ENCODE results near the gene SEMA5A.

The SEMA5A gene

DNA sequence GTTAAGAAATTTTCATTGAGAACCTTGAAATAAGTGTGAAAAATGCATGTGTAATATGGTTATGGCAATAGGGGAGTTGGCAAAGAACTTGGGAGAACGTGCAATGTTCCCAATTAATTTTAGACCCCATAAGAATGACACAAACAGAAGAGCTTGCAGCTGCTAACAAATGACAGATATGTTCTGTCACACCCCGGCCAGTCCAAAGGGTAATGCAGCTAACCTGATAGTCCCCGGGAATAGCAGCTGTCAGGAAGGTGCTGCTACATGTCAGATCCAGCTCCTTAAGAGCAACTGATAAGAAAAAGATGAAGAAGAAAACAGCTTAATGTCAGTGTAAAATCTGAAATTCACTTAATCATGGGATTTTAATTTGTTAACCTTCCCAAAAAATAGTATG lies 30.4 kb downstream of the SEMA5A start:
- no peak for DNase-seq (ENCODE audit: low spot score)
- peaks cover 0 to 4% of the 10 kb centered on the region in 2 donors for H3K36me3 ChIP-seq (replicated peaks in 1 of 2; ENCODE audit: control insufficient read depth in 2 of 2, insufficient read depth in 2 of 2, low read length in 2 of 2)
- H3K27ac ChIP-seq (replicated peaks; ENCODE audit: low read length), result no peak overlapping the region
- H3K4me1 ChIP-seq (ENCODE audit: control insufficient read depth in 2 of 2, insufficient read depth in 1 of 2, low read depth in 1 of 2, low read length in 2 of 2), result peaks cover 0 to 6% of the 10 kb centered on the region in 2 donors
- H2BK120ac ChIP-seq (ENCODE audit: low read depth, low read length), result no peak overlapping the region
- H3K9me3 ChIP-seq (replicated peaks in 1 of 2; ENCODE audit: control insufficient read depth in 2 of 2, insufficient read depth in 1 of 2, low read depth in 1 of 2, low read length in 2 of 2), result no peaks in the 10 kb centered on the region
- no peak overlapping the region for H3K9ac ChIP-seq (ENCODE audit: low read depth, low read length, poor library complexity)
- no peak overlapping the region for H2BK15ac ChIP-seq (ENCODE audit: low read length)
- H4K91ac ChIP-seq (ENCODE audit: low read depth, low read length, poor library complexity), result no peak overlapping the region
- H3K27me3 ChIP-seq (ENCODE audit: control insufficient read depth in 3 of 3, insufficient read depth in 3 of 3, low read depth in 1 of 3, low read length in 3 of 3), result no peaks in the 10 kb centered on the region
- H3K23ac ChIP-seq (ENCODE audit: low read depth, low read length, poor library complexity), result no peak overlapping the region
- H3K79me1 ChIP-seq (ENCODE audit: low read depth, low read length), result peaks cover 5% of the 10 kb centered on the region
- H2AFZ ChIP-seq (ENCODE audit: low read length), result no peak overlapping the region
- no peak overlapping the region for H3K4ac ChIP-seq (ENCODE audit: low read length)
- H4K8ac ChIP-seq (ENCODE audit: low read depth, low read length), result no peak overlapping the region
- H2BK5ac ChIP-seq (ENCODE audit: low read length), result no peak overlapping the region
- H3K4me2 ChIP-seq (ENCODE audit: insufficient read depth, low read length, poor library complexity, severe bottlenecking), result no peak overlapping the region
- no peak overlapping the region for H3K14ac ChIP-seq (ENCODE audit: low read length)
- no peak overlapping the region for H2BK12ac ChIP-seq (ENCODE audit: low read length)
- WGBS, 2 donors (ENCODE audit: extremely low coverage in 2 of 2, insufficient read length in 2 of 2, insufficient replicate concordance in 1 of 2), result no CpG with 5 or more reads among the region's 3 CpGs
- H2AK5ac ChIP-seq (ENCODE audit: low read depth, low read length), result no peak overlapping the region
- no peak overlapping the region for H3K18ac ChIP-seq (ENCODE audit: low read length)
- H3K4me3 ChIP-seq (ENCODE audit: low read length in 2 of 2), result no peak overlapping the region

DNA sequence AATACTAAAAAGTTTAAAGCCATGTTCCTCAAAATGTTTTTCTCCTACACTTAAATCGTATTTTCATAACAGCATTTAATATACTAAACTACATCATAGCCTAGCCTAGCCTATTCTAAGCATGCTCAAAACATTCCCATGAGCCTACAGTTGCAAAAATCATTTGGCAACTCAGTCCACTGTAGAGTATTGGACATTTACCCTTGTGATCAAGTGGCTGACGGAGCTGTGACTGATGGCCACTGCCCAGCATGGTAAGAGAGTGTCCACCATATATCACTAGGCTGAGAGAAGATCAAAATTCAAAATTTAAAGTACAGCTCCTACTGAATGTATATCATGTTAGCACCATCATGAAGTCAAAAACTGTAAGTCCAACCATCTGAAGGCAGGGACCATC lies 30.9 kb downstream of the SEMA5A start:
- no peak overlapping the region for H2BK5ac ChIP-seq (ENCODE audit: low read length)
- H2AFZ ChIP-seq (ENCODE audit: low read length), result no peak overlapping the region
- H2BK12ac ChIP-seq (ENCODE audit: low read length), result no peak overlapping the region
- H3K4me1 ChIP-seq (ENCODE audit: control insufficient read depth in 2 of 2, insufficient read depth in 1 of 2, low read depth in 1 of 2, low read length in 2 of 2), result peaks cover 0 to 1% of the 10 kb centered on the region in 2 donors
- H3K23ac ChIP-seq (ENCODE audit: low read depth, low read length, poor library complexity), result no peak overlapping the region
- no peak overlapping the region for H3K18ac ChIP-seq (ENCODE audit: low read length)
- no peak overlapping the region for H3K9ac ChIP-seq (ENCODE audit: low read depth, low read length, poor library complexity)
- no peaks in the 10 kb centered on the region for H3K9me3 ChIP-seq (replicated peaks in 1 of 2; ENCODE audit: control insufficient read depth in 2 of 2, insufficient read depth in 1 of 2, low read depth in 1 of 2, low read length in 2 of 2)
- peaks cover 0 to 4% of the 10 kb centered on the region in 2 donors for H3K36me3 ChIP-seq (replicated peaks in 1 of 2; ENCODE audit: control insufficient read depth in 2 of 2, insufficient read depth in 2 of 2, low read length in 2 of 2)
- no peak overlapping the region for H2BK120ac ChIP-seq (ENCODE audit: low read depth, low read length)
- H3K4ac ChIP-seq (ENCODE audit: low read length), result no peak overlapping the region
- no peak overlapping the region for H3K14ac ChIP-seq (ENCODE audit: low read length)
- no peaks in the 10 kb centered on the region for H3K27me3 ChIP-seq (ENCODE audit: control insufficient read depth in 3 of 3, insufficient read depth in 3 of 3, low read depth in 1 of 3, low read length in 3 of 3)
- H2AK5ac ChIP-seq (ENCODE audit: low read depth, low read length), result no peak overlapping the region
- no peak overlapping the region for H4K8ac ChIP-seq (ENCODE audit: low read depth, low read length)
- no peak overlapping the region for H3K27ac ChIP-seq (replicated peaks; ENCODE audit: low read length)
- H2BK15ac ChIP-seq (ENCODE audit: low read length), result no peak overlapping the region
- no peak overlapping the region for H3K4me2 ChIP-seq (ENCODE audit: insufficient read depth, low read length, poor library complexity, severe bottlenecking)
- no peak overlapping the region for H4K91ac ChIP-seq (ENCODE audit: low read depth, low read length, poor library complexity)
- WGBS, 2 donors (ENCODE audit: extremely low coverage in 2 of 2, insufficient read length in 2 of 2, insufficient replicate concordance in 1 of 2), result 100% methylated on average over 1 of the region's 2 CpGs; no CpG with 5 or more reads in 1 of the 2 donors
- peaks cover 3% of the 10 kb centered on the region for H3K79me1 ChIP-seq (ENCODE audit: low read depth, low read length)
- H3K4me3 ChIP-seq (ENCODE audit: low read length in 2 of 2), result no peak overlapping the region
- no peak for DNase-seq (ENCODE audit: low spot score)

DNA sequence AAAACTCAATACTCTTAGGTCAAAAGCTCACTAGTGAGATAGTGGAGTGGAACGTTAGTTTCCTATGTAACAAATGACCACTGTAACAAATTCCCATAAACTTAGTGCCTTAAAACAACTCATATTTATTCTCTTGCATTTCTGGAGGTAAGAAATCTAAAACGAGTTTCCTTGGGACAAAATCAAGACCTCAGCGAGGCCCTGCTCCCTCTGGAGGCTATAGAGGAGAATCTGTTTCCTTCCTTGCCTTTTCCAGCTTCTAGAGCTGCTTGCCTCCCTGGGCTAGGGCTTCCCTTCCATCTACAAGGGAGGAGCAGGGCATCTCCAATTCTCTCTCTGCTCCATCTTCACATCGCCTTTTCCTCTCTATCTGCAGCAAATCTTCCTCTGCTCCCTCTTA lies 32.0 kb downstream of the SEMA5A start:
- Histone ChIP-seq H3K27me3 (ENCODE audit: control insufficient read depth in 3 of 3, insufficient read depth in 3 of 3, low read depth in 1 of 3, low read length in 3 of 3) (no peaks in the 10 kb centered on the region), H3K27ac (replicated peaks; ENCODE audit: low read length) (no peak overlapping the region), H2BK5ac (ENCODE audit: low read length) (no peak overlapping the region)

DNA sequence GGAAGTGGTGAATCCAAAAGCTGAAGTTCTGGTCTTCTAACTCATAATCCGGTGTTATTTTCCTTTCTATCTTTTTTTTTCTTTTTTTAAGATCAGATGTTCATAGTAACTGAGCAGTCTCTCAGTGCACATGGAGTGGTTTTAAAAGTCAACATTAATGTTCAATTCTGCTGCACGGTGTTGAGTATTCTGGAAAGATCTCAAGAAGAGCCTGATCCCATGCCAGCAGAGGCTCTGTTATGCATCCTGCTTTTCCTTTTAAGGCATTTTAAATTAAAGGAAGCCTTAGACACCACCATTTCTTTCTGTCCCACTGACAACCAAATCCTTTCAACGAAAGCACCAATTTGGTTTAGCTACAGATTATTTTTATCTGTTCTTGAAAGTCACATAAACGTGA lies 33.4 kb downstream of the SEMA5A start:
- H3K14ac ChIP-seq (ENCODE audit: low read length), result no peak overlapping the region
- no peaks in the 10 kb centered on the region for H3K9me3 ChIP-seq (replicated peaks in 1 of 2; ENCODE audit: control insufficient read depth in 2 of 2, insufficient read depth in 1 of 2, low read depth in 1 of 2, low read length in 2 of 2)
- peaks cover 0 to 7% of the 10 kb centered on the region in 2 donors for H3K36me3 ChIP-seq (replicated peaks in 1 of 2; ENCODE audit: control insufficient read depth in 2 of 2, insufficient read depth in 2 of 2, low read length in 2 of 2)
- peaks cover 2% of the 10 kb centered on the region for H3K79me1 ChIP-seq (ENCODE audit: low read depth, low read length)
- no peak overlapping the region for H2BK120ac ChIP-seq (ENCODE audit: low read depth, low read length)
- DNase-seq (ENCODE audit: low spot score), result no peak
- H2AFZ ChIP-seq (ENCODE audit: low read length), result no peak overlapping the region
- no peak overlapping the region for H2BK12ac ChIP-seq (ENCODE audit: low read length)
- H3K9ac ChIP-seq (ENCODE audit: low read depth, low read length, poor library complexity), result no peak overlapping the region
- H3K4me2 ChIP-seq (ENCODE audit: insufficient read depth, low read length, poor library complexity, severe bottlenecking), result no peak overlapping the region
- no peak overlapping the region for H2AK5ac ChIP-seq (ENCODE audit: low read depth, low read length)
- H4K8ac ChIP-seq (ENCODE audit: low read depth, low read length), result no peak overlapping the region
- no peaks in the 10 kb centered on the region for H3K27me3 ChIP-seq (ENCODE audit: control insufficient read depth in 3 of 3, insufficient read depth in 3 of 3, low read depth in 1 of 3, low read length in 3 of 3)
- H2BK15ac ChIP-seq (ENCODE audit: low read length), result no peak overlapping the region
- H3K18ac ChIP-seq (ENCODE audit: low read length), result no peak overlapping the region
- H3K23ac ChIP-seq (ENCODE audit: low read depth, low read length, poor library complexity), result no peak overlapping the region
- H4K91ac ChIP-seq (ENCODE audit: low read depth, low read length, poor library complexity), result no peak overlapping the region
- H3K4me1 ChIP-seq (ENCODE audit: control insufficient read depth in 2 of 2, insufficient read depth in 1 of 2, low read depth in 1 of 2, low read length in 2 of 2), result no peaks in the 10 kb centered on the region
- H3K4me3 ChIP-seq (ENCODE audit: low read length in 2 of 2), result no peak overlapping the region
- no peak overlapping the region for H2BK5ac ChIP-seq (ENCODE audit: low read length)
- H3K4ac ChIP-seq (ENCODE audit: low read length), result no peak overlapping the region
- H3K27ac ChIP-seq (replicated peaks; ENCODE audit: low read length), result no peak overlapping the region
- no CpG with 5 or more reads among the region's 4 CpGs for WGBS, 2 donors (ENCODE audit: extremely low coverage in 2 of 2, insufficient read length in 2 of 2, insufficient replicate concordance in 1 of 2)

More for the DNA sequence above, 32.0 kb downstream of the SEMA5A start:
- no peak overlapping the region for H2BK120ac ChIP-seq (ENCODE audit: low read depth, low read length)
- no peak overlapping the region for H2BK15ac ChIP-seq (ENCODE audit: low read length)
- DNase-seq (ENCODE audit: low spot score), result no peak
- H3K79me1 ChIP-seq (ENCODE audit: low read depth, low read length), result peaks cover 2% of the 10 kb centered on the region
- no peak overlapping the region for H3K23ac ChIP-seq (ENCODE audit: low read depth, low read length, poor library complexity)
- peaks cover 0 to 4% of the 10 kb centered on the region in 2 donors for H3K36me3 ChIP-seq (replicated peaks in 1 of 2; ENCODE audit: control insufficient read depth in 2 of 2, insufficient read depth in 2 of 2, low read length in 2 of 2)
- no peaks in the 10 kb centered on the region for H3K9me3 ChIP-seq (replicated peaks in 1 of 2; ENCODE audit: control insufficient read depth in 2 of 2, insufficient read depth in 1 of 2, low read depth in 1 of 2, low read length in 2 of 2)
- no peak overlapping the region for H4K91ac ChIP-seq (ENCODE audit: low read depth, low read length, poor library complexity)
- H3K4me2 ChIP-seq (ENCODE audit: insufficient read depth, low read length, poor library complexity, severe bottlenecking), result no peak overlapping the region
- no peak overlapping the region for H2AFZ ChIP-seq (ENCODE audit: low read length)
- H3K4me3 ChIP-seq (ENCODE audit: low read length in 2 of 2), result no peak overlapping the region
- no peak overlapping the region for H2BK12ac ChIP-seq (ENCODE audit: low read length)
- WGBS, 2 donors (ENCODE audit: extremely low coverage in 2 of 2, insufficient read length in 2 of 2, insufficient replicate concordance in 1 of 2), result no CpG with 5 or more reads among the region's 4 CpGs
- no peak overlapping the region for H3K14ac ChIP-seq (ENCODE audit: low read length)
- H3K18ac ChIP-seq (ENCODE audit: low read length), result no peak overlapping the region
- H3K4me1 ChIP-seq (ENCODE audit: control insufficient read depth in 2 of 2, insufficient read depth in 1 of 2, low read depth in 1 of 2, low read length in 2 of 2), result no peaks in the 10 kb centered on the region
- H2AK5ac ChIP-seq (ENCODE audit: low read depth, low read length), result no peak overlapping the region
- H3K4ac ChIP-seq (ENCODE audit: low read length), result no peak overlapping the region
- no peak overlapping the region for H3K9ac ChIP-seq (ENCODE audit: low read depth, low read length, poor library complexity)
- H4K8ac ChIP-seq (ENCODE audit: low read depth, low read length), result no peak overlapping the region
